Measurements from ENCODE around the gene TAOK3.

TAOK3 gene

GRCh38 chr12:118353721-118354120 is 19.0 kb downstream of the TAOK3 start:
- Histone ChIP-seq H3K4me1 (ENCODE audit: insufficient read depth, low read length, poor library complexity, severe bottlenecking) (peaks cover 52% of the 10 kb centered on the region), H3K9me3 (ENCODE audit: insufficient read depth, low read depth, low read length) (no peaks in the 10 kb centered on the region; the same call in 1 of the 2 replicates), H3F3A (ENCODE audit: low read depth) (0 out of 2 replicates have a peak, but pooled peaks cover 2% of the 10 kb centered on the region), H4K20me1 (ENCODE audit: insufficient read depth, low read length, poor library complexity, severe bottlenecking) (peaks cover 55% of the 10 kb centered on the region), H3K9ac (ENCODE audit: low read depth, low read length, poor library complexity, severe bottlenecking) (no peak overlapping the region), H3K4me3 (ENCODE audit: low read length, poor library complexity, severe bottlenecking) (no peak overlapping the region), H3K79me2 (ENCODE audit: insufficient read depth, low read length) (peaks cover 98% of the 10 kb centered on the region), H2AFZ (ENCODE audit: low read length) (no peak overlapping the region), H3K36me3 (ENCODE audit: insufficient read depth, low read length) (0 out of 2 replicates have a peak, but pooled peaks cover 3% of the 10 kb centered on the region), H3K27me3 (ENCODE audit: insufficient read depth, low read length, poor library complexity, severe bottlenecking) (no peaks in the 10 kb centered on the region), H3K9me2 (replicated peaks; ENCODE audit: low read depth, low read length) (no peaks in the 10 kb centered on the region), H3K4me2 (ENCODE audit: low read depth, low read length, poor library complexity, severe bottlenecking) (peak overlapping the region; percentile 48)
- no peak for TF ChIP-seq EZH2phosphoT487 (IDR thresholded peaks at IDR 0.05; ENCODE audit: borderline replicate concordance)
- TF ChIP-seq, protein P1, sequence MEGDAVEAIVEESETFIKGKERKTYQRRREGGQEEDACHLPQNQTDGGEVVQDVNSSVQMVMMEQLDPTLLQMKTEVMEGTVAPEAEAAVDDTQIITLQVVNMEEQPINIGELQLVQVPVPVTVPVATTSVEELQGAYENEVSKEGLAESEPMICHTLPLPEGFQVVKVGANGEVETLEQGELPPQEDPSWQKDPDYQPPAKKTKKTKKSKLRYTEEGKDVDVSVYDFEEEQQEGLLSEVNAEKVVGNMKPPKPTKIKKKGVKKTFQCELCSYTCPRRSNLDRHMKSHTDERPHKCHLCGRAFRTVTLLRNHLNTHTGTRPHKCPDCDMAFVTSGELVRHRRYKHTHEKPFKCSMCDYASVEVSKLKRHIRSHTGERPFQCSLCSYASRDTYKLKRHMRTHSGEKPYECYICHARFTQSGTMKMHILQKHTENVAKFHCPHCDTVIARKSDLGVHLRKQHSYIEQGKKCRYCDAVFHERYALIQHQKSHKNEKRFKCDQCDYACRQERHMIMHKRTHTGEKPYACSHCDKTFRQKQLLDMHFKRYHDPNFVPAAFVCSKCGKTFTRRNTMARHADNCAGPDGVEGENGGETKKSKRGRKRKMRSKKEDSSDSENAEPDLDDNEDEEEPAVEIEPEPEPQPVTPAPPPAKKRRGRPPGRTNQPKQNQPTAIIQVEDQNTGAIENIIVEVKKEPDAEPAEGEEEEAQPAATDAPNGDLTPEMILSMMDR (conservative IDR thresholded peaks at IDR 0.05; ENCODE audit: low read length), result no peak

- TF ChIP-seq, protein P1 (conservative IDR thresholded peaks at IDR 0.05; ENCODE audit: low read length), result no peak
- TF ChIP-seq EZH2phosphoT487 (IDR thresholded peaks at IDR 0.05; ENCODE audit: borderline replicate concordance), result no peak
- no peak overlapping the region for H3K9ac ChIP-seq (ENCODE audit: low read depth, low read length, poor library complexity, severe bottlenecking)
- H3K36me3 ChIP-seq (ENCODE audit: insufficient read depth, low read length), result peaks cover 3% of the 10 kb centered on the region; the same call in 1 of the 2 replicates
- no peaks in the 10 kb centered on the region for H3K9me2 ChIP-seq (replicated peaks; ENCODE audit: low read depth, low read length)
- peaks cover 63% of the 10 kb centered on the region for H4K20me1 ChIP-seq (ENCODE audit: insufficient read depth, low read length, poor library complexity, severe bottlenecking)
- no peak overlapping the region for H3K4me2 ChIP-seq (ENCODE audit: low read depth, low read length, poor library complexity, severe bottlenecking)
- peaks cover 98% of the 10 kb centered on the region for H3K79me2 ChIP-seq (ENCODE audit: insufficient read depth, low read length)
- H3K27me3 ChIP-seq (ENCODE audit: insufficient read depth, low read length, poor library complexity, severe bottlenecking), result no peaks in the 10 kb centered on the region
- no peak overlapping the region for H3K4me3 ChIP-seq (ENCODE audit: low read length, poor library complexity, severe bottlenecking)
- H2AFZ ChIP-seq (ENCODE audit: low read length), result no peak overlapping the region
- H3K9me3 ChIP-seq (ENCODE audit: insufficient read depth, low read depth, low read length), result no peaks in the 10 kb centered on the region; the same call in 1 of the 2 replicates
- H3F3A ChIP-seq (ENCODE audit: low read depth), result no peaks in the 10 kb centered on the region; the same call in 1 of the 2 replicates
- H3K4me1 ChIP-seq (ENCODE audit: insufficient read depth, low read length, poor library complexity, severe bottlenecking), result peaks cover 53% of the 10 kb centered on the region
Measured at GRCh38 chr12:118350908-118351559, 21.7 kb downstream of the TAOK3 start.

DNA sequence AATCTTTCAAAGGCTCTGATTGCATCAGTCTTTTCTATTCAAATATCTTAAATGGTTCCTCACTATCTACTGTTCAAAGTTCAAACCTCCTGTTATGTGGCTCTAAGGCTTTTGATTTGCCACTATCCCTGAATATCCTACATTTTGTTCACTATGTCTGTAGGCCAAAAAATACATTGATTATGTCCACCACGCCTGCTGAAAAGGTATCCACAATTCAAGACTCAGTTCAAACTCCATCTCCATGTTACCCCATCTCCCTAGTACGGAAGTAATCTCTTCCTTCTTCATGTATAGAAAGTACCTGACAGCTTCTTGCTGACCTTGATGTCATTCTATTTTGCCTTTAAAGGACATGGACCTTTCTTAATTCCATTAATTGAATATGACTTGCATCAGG is 24.8 kb downstream of the TAOK3 start:
- Histone ChIP-seq H3K9me3 (ENCODE audit: insufficient read depth, low read depth, low read length) (no peaks in the 10 kb centered on the region), H3K4me1 (ENCODE audit: insufficient read depth, low read length, poor library complexity, severe bottlenecking) (peaks cover 53% of the 10 kb centered on the region), H3K27me3 (ENCODE audit: insufficient read depth, low read length, poor library complexity, severe bottlenecking) (no peaks in the 10 kb centered on the region), H3K36me3 (ENCODE audit: insufficient read depth, low read length) (peaks cover 3% of the 10 kb centered on the region; the same call in 1 of the 2 replicates), H3K9me2 (replicated peaks; ENCODE audit: low read depth, low read length) (no peaks in the 10 kb centered on the region), H3K4me2 (ENCODE audit: low read depth, low read length, poor library complexity, severe bottlenecking) (peak overlapping the region; percentile 36), H2AFZ (ENCODE audit: low read length) (no peak overlapping the region), H3K79me2 (ENCODE audit: insufficient read depth, low read length) (peaks cover 97% of the 10 kb centered on the region), H3F3A (ENCODE audit: low read depth) (no peaks in the 10 kb centered on the region; the same call in 1 of the 2 replicates), H4K20me1 (ENCODE audit: insufficient read depth, low read length, poor library complexity, severe bottlenecking) (peaks cover 74% of the 10 kb centered on the region), H3K9ac (ENCODE audit: low read depth, low read length, poor library complexity, severe bottlenecking) (peak overlapping the region; percentile 39), H3K4me3 (ENCODE audit: low read length, poor library complexity, severe bottlenecking) (no peak overlapping the region)
- TF ChIP-seq, protein P1 (conservative IDR thresholded peaks at IDR 0.05; ENCODE audit: low read length), result no peak
- TF ChIP-seq EZH2phosphoT487 (IDR thresholded peaks at IDR 0.05; ENCODE audit: borderline replicate concordance), result no peak

Measured in Loucy (cell line).